Measurements from ENCODE around the gene PPM1M. TPM values are rescaled to one million over a fixed set of nuclear protein-coding genes. Genes with fewer than 3 reads are reported as not detected.

The PPM1M gene
- total and polyA plus RNA-seq, 10 of the 15 experiments (the other 5 are each of a cell fraction or from before 2014, with no cell fraction given), result 7.3 to 24.8 (median 15.8) TPM

DNA sequence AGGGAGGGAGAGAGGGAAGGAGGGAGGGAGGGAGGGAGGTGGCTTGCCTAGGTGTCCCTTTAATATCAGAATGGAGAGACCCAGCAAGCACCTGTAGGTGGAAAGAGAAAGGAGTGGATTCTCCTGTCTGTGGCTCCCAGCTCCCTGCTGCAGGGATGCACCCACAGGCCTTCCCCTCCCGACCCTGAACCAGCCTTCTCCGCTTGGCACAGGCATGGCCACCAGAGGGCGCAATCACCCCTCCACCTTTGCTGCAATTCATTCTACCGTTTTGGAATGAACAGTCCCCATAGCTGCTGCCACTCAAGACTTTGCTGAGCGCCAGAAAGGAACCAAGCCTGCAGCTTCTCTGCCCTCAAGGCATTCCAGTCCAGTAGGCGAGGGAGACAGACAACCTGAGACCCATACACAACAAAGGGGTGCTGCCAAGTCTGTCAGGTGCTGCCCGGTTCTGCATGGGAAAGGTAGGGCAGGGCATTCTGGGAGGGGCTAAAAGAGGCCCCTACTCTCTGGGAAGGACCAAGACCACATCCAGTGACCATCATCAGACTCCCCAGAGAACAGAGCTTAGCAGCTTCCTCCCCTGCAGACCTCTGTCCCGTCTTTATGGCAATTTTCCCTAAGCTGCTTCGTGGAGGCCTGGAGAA, 25.1 kb upstream of the PPM1M start (continued):
- TF ChIP-seq POLR2AphosphoS2 (IDR thresholded peaks at IDR 0.05; ENCODE audit: low read depth, low read length) (no peak), CBX3 (IDR thresholded peaks at IDR 0.05; ENCODE audit: borderline replicate concordance, low read depth) (no peak), LARP7 (IDR thresholded peaks at IDR 0.05) (0 out of 2 replicates have a peak, but pooled peaks have one; percentile 41), SP1 (IDR thresholded peaks at IDR 0.05; ENCODE audit: low read depth, low read length) (no peak), ZBTB40 (IDR thresholded peaks at IDR 0.05; ENCODE audit: borderline replicate concordance) (no peak), SKIL (IDR thresholded peaks at IDR 0.05; ENCODE audit: low read depth, poor library complexity, severe bottlenecking) (no peak), ATF7 (IDR thresholded peaks at IDR 0.05; ENCODE audit: low read depth) (no peak), NFYA (IDR thresholded peaks at IDR 0.05; ENCODE audit: borderline replicate concordance, low read depth, low read length) (no peak), NR2C2 (IDR thresholded peaks at IDR 0.05; ENCODE audit: borderline replicate concordance, control insufficient read depth, insufficient read length, low read depth) (no peak), CREB1 (IDR thresholded peaks at IDR 0.05; ENCODE audit: low read depth) (no peak), USF1 (IDR thresholded peaks at IDR 0.05; ENCODE audit: borderline replicate concordance, extremely low read length, insufficient read depth, low read depth, low read length) (no peak)
- TF ChIP-seq, protein P1, sequence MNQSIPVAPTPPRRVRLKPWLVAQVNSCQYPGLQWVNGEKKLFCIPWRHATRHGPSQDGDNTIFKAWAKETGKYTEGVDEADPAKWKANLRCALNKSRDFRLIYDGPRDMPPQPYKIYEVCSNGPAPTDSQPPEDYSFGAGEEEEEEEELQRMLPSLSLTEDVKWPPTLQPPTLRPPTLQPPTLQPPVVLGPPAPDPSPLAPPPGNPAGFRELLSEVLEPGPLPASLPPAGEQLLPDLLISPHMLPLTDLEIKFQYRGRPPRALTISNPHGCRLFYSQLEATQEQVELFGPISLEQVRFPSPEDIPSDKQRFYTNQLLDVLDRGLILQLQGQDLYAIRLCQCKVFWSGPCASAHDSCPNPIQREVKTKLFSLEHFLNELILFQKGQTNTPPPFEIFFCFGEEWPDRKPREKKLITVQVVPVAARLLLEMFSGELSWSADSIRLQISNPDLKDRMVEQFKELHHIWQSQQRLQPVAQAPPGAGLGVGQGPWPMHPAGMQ (IDR thresholded peaks at IDR 0.05; ENCODE audit: borderline replicate concordance), result no peak
- TF ChIP-seq, protein P2, sequence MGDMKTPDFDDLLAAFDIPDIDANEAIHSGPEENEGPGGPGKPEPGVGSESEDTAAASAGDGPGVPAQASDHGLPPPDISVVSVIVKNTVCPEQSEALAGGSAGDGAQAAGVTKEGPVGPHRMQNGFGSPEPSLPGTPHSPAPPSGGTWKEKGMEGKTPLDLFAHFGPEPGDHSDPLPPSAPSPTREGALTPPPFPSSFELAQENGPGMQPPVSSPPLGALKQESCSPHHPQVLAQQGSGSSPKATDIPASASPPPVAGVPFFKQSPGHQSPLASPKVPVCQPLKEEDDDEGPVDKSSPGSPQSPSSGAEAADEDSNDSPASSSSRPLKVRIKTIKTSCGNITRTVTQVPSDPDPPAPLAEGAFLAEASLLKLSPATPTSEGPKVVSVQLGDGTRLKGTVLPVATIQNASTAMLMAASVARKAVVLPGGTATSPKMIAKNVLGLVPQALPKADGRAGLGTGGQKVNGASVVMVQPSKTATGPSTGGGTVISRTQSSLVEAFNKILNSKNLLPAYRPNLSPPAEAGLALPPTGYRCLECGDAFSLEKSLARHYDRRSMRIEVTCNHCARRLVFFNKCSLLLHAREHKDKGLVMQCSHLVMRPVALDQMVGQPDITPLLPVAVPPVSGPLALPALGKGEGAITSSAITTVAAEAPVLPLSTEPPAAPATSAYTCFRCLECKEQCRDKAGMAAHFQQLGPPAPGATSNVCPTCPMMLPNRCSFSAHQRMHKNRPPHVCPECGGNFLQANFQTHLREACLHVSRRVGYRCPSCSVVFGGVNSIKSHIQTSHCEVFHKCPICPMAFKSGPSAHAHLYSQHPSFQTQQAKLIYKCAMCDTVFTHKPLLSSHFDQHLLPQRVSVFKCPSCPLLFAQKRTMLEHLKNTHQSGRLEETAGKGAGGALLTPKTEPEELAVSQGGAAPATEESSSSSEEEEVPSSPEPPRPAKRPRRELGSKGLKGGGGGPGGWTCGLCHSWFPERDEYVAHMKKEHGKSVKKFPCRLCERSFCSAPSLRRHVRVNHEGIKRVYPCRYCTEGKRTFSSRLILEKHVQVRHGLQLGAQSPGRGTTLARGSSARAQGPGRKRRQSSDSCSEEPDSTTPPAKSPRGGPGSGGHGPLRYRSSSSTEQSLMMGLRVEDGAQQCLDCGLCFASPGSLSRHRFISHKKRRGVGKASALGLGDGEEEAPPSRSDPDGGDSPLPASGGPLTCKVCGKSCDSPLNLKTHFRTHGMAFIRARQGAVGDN (IDR thresholded peaks at IDR 0.05), result no peak
- TF ChIP-seq, protein P3, sequence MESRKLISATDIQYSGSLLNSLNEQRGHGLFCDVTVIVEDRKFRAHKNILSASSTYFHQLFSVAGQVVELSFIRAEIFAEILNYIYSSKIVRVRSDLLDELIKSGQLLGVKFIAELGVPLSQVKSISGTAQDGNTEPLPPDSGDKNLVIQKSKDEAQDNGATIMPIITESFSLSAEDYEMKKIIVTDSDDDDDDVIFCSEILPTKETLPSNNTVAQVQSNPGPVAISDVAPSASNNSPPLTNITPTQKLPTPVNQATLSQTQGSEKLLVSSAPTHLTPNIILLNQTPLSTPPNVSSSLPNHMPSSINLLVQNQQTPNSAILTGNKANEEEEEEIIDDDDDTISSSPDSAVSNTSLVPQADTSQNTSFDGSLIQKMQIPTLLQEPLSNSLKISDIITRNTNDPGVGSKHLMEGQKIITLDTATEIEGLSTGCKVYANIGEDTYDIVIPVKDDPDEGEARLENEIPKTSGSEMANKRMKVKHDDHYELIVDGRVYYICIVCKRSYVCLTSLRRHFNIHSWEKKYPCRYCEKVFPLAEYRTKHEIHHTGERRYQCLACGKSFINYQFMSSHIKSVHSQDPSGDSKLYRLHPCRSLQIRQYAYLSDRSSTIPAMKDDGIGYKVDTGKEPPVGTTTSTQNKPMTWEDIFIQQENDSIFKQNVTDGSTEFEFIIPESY (IDR thresholded peaks at IDR 0.05), result no peak
